ENCODE results near the gene SUMO4. TPM values are rescaled to one million over a fixed set of nuclear protein-coding genes. Genes with fewer than 3 reads are reported as not detected.

SUMO4 gene
- total and polyA plus RNA-seq, 8 donors: 1.2 to 7.7 (median 4.0) TPM; not detected in 4

DNA sequence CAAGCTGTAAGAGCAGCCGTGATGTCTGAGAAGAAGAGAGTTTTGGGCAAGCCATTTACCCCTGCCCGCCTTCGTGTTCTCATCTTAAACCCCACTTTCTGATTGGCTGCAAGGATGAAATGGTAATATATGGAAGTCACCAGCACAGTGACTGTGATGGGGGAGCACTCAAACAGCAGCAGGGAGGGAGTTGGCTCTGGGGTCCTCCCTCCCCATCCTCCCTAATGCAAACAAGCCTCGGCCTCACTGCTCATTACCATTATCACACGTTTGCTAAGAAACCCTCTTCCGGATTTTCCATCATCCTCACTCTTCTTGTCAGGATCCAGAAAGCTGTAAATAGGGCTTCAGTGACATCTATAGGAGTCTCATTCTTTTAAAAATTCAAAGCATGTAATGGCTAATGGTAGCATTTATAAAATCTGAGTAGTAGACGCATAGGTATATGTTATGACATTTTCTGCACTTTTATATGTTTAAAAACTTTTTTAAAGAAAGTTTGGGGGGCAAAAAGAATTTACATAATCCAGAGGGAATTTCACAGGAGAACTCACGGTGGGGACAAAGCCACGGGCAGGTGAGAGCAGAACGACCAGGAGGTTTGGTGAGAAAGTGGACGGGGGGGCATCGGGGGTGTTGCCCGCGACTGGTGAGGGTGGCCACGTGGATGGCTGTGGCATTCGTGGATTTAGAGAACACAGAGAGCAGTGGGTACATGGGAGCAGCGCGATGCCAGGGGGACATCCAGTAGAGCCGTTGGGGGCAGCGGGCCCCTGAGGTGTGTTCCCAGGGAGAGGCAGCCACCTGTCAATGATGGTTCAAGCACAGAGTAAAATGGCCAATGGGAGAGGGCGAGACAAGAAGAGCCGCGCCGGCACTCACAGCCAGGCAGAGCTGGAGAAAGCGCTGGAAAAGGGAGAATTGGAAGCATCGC lies 29.6 kb downstream of the SUMO4 start:
- WGBS, 5 donors: 86 to 88% (median 87%) methylated on average over 25 to 26 of the region's 26 CpGs
- Histone ChIP-seq H3K4me1 (peaks cover 0 to 9% (median 4%) of the 10 kb centered on the region in 4 donors), H3K27me3 (no peaks in the 10 kb centered on the region), H3K27ac (no peak overlapping the region), H3K9me3 (no peaks in the 10 kb centered on the region), H3K4me3 (no peak overlapping the region), H3K36me3 (no peaks in the 10 kb centered on the region)
- intact Hi-C loops (cut with DNase I; ENCODE audit: low total_unique reads): loop anchor here (5.0 kb wide), 2 partner anchors 347 to 407 kb away; no protein-coding TSS in a partner anchor
- TF ChIP-seq POLR2A (IDR thresholded peaks at IDR 0.05): no peak
- TF ChIP-seq EP300 (IDR thresholded peaks at IDR 0.05): no peak
- no peak for TF ChIP-seq POLR2AphosphoS5 (IDR thresholded peaks at IDR 0.05)
- TF ChIP-seq, protein P1, sequence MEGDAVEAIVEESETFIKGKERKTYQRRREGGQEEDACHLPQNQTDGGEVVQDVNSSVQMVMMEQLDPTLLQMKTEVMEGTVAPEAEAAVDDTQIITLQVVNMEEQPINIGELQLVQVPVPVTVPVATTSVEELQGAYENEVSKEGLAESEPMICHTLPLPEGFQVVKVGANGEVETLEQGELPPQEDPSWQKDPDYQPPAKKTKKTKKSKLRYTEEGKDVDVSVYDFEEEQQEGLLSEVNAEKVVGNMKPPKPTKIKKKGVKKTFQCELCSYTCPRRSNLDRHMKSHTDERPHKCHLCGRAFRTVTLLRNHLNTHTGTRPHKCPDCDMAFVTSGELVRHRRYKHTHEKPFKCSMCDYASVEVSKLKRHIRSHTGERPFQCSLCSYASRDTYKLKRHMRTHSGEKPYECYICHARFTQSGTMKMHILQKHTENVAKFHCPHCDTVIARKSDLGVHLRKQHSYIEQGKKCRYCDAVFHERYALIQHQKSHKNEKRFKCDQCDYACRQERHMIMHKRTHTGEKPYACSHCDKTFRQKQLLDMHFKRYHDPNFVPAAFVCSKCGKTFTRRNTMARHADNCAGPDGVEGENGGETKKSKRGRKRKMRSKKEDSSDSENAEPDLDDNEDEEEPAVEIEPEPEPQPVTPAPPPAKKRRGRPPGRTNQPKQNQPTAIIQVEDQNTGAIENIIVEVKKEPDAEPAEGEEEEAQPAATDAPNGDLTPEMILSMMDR (IDR thresholded peaks at IDR 0.05): no peak
- no peak for DNase-seq

DNA sequence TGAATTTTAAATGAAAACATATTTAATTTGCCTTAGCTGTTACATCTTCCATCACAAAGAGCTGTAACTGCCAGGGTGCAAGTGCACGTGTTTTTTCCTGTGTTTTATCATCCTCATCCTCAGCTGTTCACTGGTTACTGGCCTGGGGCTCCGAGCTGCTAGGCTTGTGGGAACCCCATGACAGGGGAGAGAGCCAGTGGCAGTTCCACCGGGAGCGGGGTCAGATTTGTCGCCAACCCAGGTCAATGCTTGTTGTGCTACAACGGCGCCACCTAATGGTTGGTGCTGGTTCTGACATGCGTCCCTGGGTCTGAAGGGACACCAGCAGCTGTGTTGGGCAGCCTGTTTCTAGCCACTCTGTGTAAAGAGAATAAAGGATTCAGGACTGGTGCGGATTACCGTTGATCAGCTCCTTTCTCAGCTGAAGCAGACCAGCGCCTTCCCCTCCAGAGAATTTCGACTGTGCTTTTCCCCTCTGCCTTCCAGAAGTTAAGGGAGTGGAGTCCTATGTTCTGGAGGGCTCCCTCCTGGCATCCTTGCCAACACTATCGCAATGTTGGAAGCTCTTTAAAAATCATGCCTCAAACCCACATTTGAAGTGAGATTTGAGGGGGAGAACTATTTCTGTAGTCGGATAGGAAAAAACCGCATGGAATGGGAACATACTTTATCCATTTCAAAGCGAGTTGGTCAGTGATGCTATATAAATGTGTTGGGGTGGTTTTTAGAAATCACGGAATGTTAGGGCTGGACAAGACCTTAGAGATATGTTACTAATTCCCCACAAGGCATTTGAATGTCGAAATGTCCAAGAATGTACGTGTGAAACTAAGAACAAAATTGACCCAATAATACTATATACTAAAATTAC lies 32.1 kb downstream of the SUMO4 start:
- WGBS, 5 donors: 30 to 44% (median 32%) methylated on average over 15 to 19 of the region's 19 CpGs
- DNase-seq: peak; percentile 94
- TF ChIP-seq EP300 (IDR thresholded peaks at IDR 0.05) (no peak), POLR2A (IDR thresholded peaks at IDR 0.05) (no peak), POLR2AphosphoS5 (IDR thresholded peaks at IDR 0.05) (peak in 1 of 3 donors; percentile 55)
- TF ChIP-seq, protein P1 (IDR thresholded peaks at IDR 0.05): peak in 6 of 7 experiments; percentile 47 to 96 (median 90)
- Histone ChIP-seq H3K36me3 (no peaks in the 10 kb centered on the region), H3K27ac (no peak overlapping the region), H3K4me3 (no peak overlapping the region), H3K9me3 (no peaks in the 10 kb centered on the region), H3K27me3 (no peaks in the 10 kb centered on the region), H3K4me1 (peaks cover 0 to 9% (median 4%) of the 10 kb centered on the region in 4 donors)
- intact Hi-C loops (cut with DNase I; ENCODE audit: low total_unique reads): loop anchor here (5.0 kb wide), 1 partner anchor 410 kb away; no protein-coding TSS in a partner anchor

DNA sequence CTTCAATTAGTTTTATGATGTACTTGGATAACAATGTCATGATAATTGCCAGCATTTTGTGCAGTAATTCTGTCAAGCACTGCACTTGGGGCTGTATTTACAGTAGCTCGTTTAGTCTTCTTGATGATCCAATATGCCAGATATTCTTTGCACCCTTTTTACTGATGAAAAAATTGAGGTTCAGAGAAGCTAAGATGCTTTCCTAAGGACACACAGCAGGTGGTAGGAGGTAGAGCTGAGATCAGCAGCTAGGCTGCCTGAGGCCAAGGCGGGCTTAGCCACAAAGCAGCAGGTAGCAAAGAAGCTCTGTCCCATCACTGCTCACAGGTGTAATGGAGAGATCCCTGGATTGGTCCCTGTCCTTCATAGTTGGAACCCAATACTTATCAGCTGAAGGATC lies 33.3 kb downstream of the SUMO4 start:
- H3K4me3 ChIP-seq: no peak overlapping the region
- peaks cover 0 to 9% (median 4%) of the 10 kb centered on the region in 4 donors for H3K4me1 ChIP-seq
- intact Hi-C loops (cut with DNase I; ENCODE audit: low total_unique reads): loop anchor here (5.0 kb wide), 1 partner anchor 411 kb away; no protein-coding TSS in a partner anchor
- WGBS, 5 donors: 72 to 94% (median 84%) methylated on average over 2 of the region's 2 CpGs
- H3K9me3 ChIP-seq: no peaks in the 10 kb centered on the region
- H3K27me3 ChIP-seq: no peaks in the 10 kb centered on the region
- no peaks in the 10 kb centered on the region for H3K36me3 ChIP-seq
- H3K27ac ChIP-seq: no peak overlapping the region
- no peak for DNase-seq
- TF ChIP-seq EP300 (IDR thresholded peaks at IDR 0.05) (no peak), POLR2A (IDR thresholded peaks at IDR 0.05) (no peak), POLR2AphosphoS5 (IDR thresholded peaks at IDR 0.05) (no peak)
- TF ChIP-seq, protein P1 (IDR thresholded peaks at IDR 0.05): no peak

DNA sequence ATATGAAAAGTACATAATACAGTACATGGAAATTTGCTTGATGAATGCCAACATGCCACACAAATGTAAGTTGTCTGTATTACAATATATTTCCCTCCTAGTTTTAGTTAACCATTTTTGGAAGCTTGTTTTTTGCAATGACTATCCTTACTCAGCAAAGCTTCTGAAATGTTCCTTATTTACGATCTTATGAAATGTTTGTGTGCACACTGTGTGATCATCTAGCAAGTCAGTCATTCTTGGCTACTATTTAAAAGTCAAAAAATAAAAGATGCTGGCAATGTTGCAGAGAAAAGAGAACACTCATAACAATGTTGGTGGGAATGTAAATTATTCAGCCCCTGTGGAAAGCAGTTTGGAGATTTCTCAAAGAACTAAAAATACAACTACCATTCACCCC lies 33.8 kb downstream of the SUMO4 start:
- Histone ChIP-seq H3K4me3 (no peak overlapping the region), H3K27ac (no peak overlapping the region), H3K9me3 (no peaks in the 10 kb centered on the region), H3K27me3 (no peaks in the 10 kb centered on the region), H3K36me3 (no peaks in the 10 kb centered on the region), H3K4me1 (peaks cover 0 to 9% (median 4%) of the 10 kb centered on the region in 4 donors)
- WGBS, 5 donors: 50 to 77% (median 72%) methylated on average over 1 of the region's 1 CpG
- no peak for DNase-seq
- TF ChIP-seq, protein P1 (IDR thresholded peaks at IDR 0.05): no peak
- TF ChIP-seq EP300 (IDR thresholded peaks at IDR 0.05): no peak
- no peak for TF ChIP-seq POLR2A (IDR thresholded peaks at IDR 0.05)
- intact Hi-C loops (cut with DNase I; ENCODE audit: low total_unique reads): loop anchor here (5.0 kb wide), 1 partner anchor 412 kb away; no protein-coding TSS in a partner anchor

All from stomach (tissue), 9 donors.